A549 treated with ZK216348 at 1 μM for 4 hours (cell line): ENCODE data around the gene TPRG1L. TPM values are rescaled to one million over a fixed set of nuclear protein-coding genes. Genes with fewer than 3 reads are reported as not detected.

Source experiments
- total RNA-seq: library from RNA; stranded (reverse); fragments of 200-300 nt; extraction: Qiagen RNA extraction; gene quantifications from 5 replicates; pipeline ENCODE4 v1.2.3, GENCODE V29; 2022; ENCODE audit warnings: low read depth

TPRG1L gene
- total RNA-seq, result 22.7 to 29.9 TPM (median 28.4 TPM) in 5 replicates

GRCh38 chr1:3624200-3625136 is at the start of gene TPRG1L:
Gene TPRG1L (plus strand): TSS chr1:3625015. CDS start chr1:3625073, 58 bp downstream.

DNA sequence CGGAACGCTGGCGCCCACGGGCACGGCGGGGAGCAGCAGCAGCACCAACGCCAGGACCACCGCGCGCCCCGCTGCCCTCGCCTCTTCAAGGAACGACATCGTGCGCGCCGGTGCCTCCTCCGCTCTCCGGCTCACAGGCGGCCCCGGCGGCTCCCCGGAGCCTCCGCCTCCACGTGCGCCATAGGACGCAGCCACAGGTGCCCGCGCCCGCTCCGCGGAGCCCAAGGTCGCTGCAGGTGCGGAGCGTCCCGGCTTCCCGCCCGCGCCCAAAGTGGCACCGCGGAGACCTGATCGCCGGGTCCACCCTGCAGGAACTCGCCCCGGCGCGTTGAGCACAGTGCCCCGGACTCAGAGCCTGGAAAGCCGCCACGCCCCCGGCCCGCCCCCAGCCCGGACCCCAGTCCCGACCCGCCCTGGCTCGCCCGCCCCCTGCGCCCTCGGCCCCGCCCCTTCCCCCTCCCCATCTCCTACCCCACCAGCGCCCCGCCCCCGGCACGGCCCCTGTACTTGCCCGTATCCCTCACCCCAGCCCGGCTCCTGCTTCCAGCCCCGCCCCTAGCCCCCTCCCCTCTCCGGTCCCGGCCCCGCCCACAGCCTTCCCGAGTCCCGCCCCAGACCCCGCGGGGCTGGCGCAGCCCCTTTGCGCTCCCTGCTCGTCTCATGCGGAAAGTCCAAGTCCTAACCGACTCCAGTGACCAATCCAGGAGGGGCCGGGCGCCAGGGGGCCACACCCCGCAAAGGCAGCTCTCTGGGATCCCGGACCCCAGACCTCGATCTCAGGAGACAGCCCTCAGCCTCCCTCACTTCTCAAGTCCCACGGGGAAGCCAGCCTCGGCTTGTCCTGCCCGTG is 13.4 kb upstream of the TPRG1L start, which contains the start of gene MEGF6:
MEGF6 (minus strand) TSS at position 339 of the 850 bp plus-strand sequence; CDS start at position 99, 240 bp downstream.

DNA sequence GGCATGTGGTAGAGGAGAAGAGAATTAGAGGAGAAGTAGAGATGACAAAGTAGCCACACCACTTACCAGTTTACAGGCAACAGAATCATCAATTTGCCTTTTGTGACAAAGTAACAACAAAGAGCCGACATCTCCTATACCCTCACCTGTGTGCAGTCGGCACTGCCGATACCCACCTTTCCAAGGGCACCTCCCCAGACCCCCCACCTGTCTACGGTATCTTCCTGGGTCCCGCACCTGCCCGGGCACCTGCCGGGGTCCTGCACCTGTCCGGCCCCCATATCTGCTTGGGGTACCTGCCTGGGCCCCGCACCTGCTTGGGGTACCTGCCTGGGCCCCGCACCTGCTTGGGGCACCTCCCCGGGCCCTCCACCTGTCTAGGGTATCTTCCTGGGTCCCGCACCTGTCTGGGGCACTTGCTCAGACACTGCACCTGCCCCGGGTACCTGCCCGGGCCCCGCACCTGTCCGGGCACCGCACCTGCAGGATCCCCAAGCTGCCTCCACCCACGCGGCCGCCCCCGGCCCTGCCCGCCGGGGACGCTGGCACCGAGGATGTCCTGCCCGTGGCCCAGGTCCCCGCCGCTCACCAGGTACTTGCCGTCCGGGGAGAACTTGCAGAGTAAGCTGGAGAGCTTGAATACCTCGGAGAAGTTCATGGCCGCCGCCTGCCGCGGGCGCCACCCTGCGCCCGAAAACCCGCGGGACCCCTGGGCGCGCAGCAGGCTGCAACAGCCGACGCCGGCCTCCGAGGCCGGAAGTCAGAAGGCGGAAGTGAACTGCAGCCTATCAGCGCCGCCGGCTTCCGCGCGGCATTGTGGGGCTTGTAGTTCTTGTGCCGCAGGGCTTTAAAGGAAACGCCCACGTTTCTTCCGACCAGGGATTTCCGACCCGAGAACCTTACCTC is 24.8 kb downstream of the TPRG1L start, which contains the start of gene WRAP73:
WRAP73 (minus strand) TSS at position 762 of the 906 bp plus-strand sequence; CDS start at position 658, 104 bp downstream.

GRCh38 chr1:3651930-3652547 is 27.2 kb downstream of the TPRG1L start, which contains the start of gene TP73:
Gene TP73 (plus strand): TSS chr1:3652516. CDS start chr1:3682366, 29,850 bp downstream.

Other genes starting within 250 kb of the TPRG1L start
- 2.8 to 6.0 TPM (median 4.5 TPM) in 5 replicates for gene ARHGEF16, start 170.3 kb upstream of the TPRG1L start, total RNA-seq
- 6.0 to 17.3 TPM (median 10.8 TPM) in 5 replicates for gene MEGF6, start 13.5 kb upstream of the TPRG1L start, total RNA-seq
- gene WRAP73, start 25.1 kb downstream of the TPRG1L start, total RNA-seq, result 14.7 to 19.9 TPM (median 19.2 TPM) in 5 replicates
- 0.59 to 0.83 TPM (median 0.71 TPM) in 5 replicates for gene TP73, start 27.5 kb downstream of the TPRG1L start, total RNA-seq
- gene CCDC27, start 127.4 kb downstream of the TPRG1L start, total RNA-seq, result not detected in 5 replicates
- 1.0 to 2.1 TPM (median 1.6 TPM) in 4 of 5 replicates, not detected in the other for gene SMIM1, start 147.7 kb downstream of the TPRG1L start, total RNA-seq
- gene LRRC47, start 171.5 kb downstream of the TPRG1L start, total RNA-seq, result 27.9 to 38.3 TPM (median 34.8 TPM) in 5 replicates
- 15.0 to 20.5 TPM (median 17.7 TPM) in 5 replicates for gene CEP104, start 232.2 kb downstream of the TPRG1L start, total RNA-seq
- gene DFFB, start 232.5 kb downstream of the TPRG1L start, total RNA-seq, result 2.2 to 5.0 TPM (median 4.2 TPM) in 5 replicates